HG02884 (cell line): ENCODE measurements around the gene PPM1F.

Source experiments
- ATAC-seq: cut with Tn5 transposase; IDR thresholded peaks from one replicate; pipeline ENCODE4 v1.9.1; 2021; ENCODE audit warnings: mild to moderate bottlenecking, moderate library complexity; ENCODE audit not compliant: unreplicated experiment

The PPM1F gene

DNA sequence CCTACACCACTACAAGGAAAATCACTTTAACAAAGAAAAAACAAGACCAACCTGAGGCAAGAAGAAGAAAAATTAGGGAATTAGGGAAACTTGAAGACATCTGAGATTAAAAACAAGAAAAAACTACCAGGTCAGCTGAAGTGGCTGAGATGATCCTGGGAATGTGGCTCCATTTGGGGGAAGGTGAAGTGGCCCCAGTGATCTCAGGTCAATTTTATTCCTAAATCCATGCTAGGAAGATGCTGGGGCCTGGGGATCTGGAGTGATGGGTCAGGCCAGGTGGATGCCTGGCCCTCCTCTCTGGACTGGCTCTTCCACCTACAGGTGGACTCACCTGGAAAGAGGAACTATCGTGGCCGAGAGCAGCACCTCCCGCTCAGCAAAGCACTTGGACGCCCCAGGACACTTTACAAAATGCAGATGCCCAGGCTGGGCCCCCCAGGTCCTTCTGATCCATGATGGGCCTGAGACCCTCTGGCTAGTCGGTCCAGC lies 23.3 kb upstream of the PPM1F start:
- no peak for ATAC-seq

DNA sequence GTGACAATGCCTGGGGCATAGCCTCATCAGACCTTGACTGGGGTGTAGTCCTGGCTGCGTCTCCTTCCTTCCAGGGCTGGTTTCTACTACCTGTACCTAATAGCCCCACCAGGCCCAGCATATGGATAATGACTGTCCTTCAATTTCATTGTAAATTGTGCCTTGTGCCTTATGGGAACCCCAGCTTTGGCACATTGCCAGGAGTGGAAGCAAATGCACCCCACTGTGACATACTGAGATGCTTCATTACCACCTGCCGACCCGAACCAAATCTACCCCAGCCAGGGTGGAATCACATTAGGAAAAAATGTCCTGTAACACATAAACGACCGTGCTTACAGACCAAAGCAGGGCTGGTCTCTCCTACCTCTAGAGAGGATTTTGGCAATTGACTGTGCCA lies 22.6 kb upstream of the PPM1F start:
- ATAC-seq = no peak

DNA sequence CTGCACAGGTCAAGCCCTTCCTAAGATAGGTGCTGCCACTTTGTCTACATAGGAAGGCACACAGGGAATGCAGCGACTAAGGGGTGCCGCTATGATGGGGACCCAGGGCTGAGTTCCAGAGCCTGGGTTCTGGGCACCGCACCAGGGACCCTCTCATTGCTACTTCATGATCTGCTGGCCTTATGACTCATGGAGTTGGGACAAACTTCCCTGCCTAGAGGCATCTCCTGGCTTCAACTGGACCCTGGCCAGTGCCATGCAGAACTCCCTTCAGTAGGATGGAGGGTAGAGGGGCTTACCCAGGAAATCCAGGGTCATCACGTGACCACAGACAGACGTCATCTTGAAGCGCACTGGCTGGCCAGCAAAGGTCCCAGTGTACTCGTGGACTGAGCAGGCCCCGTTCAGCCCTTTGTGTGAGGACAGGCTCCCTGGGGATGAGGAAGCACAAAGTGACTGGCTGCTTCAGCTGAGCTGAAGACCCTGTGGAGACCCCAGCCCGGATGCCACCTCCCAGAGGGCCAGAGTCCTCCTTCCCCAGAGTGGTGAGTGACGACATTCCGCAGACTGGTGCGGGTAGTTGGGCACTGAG lies 21.5 kb upstream of the PPM1F start:
- no peak for ATAC-seq

DNA sequence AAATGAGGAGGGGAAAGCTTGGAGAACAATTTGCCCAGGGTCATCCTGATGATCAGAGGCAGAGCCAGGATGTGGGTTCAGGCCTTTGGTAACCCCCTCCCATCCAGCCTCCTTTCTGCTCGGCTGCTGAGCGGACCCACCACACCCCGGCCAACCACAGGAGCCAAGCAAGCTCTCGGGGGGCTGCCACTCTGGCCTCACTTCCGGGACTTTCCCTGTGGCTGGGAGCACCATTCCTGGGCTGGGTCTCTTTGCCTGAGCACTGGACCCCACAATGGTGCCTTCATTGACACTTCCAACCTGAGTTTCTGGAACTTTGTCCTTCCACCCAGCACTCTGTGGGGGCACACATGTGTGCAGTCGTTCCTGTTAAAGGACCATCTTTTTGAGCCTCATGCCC lies 20.2 kb upstream of the PPM1F start:
- ATAC-seq = no peak

DNA sequence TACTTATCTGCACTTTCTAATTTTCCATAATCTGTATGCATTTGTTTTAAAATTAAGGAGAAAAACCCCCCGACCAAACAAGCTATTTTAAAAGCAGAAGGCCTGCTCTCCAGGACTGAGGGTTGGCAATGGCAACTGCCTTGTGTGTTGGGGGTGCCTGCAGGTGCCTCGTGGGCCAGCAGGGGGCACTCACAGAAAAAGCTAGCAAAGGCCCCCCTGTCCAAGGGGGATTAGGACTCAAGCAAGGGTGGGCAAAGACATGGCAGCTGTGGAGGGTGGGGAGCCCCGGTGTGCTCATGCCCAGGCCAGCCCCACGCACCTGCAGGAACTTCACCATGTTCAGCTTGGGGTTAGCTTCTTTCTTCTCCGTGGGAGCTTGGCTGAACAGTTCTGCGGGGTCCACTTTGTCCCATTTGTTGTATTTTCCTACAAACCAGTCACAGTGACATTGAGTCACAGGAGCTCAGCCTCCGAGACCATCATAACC lies 19.7 kb upstream of the PPM1F start:
- ATAC-seq = no peak

DNA sequence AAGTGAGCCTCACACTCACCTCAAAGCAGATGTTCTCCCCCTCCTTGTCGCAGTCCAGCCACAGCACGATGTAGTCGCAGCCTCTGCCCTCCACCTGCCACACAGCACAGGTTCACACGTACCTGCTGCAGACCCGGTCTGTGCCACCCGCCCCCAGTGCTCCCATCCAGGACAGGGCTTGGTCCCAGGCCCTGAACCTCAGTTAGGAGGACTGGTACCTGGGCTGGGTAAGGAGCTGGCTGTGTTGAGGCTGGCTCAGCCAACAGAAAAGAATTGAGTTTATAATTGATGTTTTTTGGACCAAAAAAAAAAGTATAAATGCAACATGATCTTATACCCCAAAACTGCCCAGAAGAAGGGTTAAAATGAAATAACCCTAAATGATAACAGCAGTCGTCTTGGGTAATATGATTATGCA lies 19.2 kb upstream of the PPM1F start:
- no peak for ATAC-seq

DNA sequence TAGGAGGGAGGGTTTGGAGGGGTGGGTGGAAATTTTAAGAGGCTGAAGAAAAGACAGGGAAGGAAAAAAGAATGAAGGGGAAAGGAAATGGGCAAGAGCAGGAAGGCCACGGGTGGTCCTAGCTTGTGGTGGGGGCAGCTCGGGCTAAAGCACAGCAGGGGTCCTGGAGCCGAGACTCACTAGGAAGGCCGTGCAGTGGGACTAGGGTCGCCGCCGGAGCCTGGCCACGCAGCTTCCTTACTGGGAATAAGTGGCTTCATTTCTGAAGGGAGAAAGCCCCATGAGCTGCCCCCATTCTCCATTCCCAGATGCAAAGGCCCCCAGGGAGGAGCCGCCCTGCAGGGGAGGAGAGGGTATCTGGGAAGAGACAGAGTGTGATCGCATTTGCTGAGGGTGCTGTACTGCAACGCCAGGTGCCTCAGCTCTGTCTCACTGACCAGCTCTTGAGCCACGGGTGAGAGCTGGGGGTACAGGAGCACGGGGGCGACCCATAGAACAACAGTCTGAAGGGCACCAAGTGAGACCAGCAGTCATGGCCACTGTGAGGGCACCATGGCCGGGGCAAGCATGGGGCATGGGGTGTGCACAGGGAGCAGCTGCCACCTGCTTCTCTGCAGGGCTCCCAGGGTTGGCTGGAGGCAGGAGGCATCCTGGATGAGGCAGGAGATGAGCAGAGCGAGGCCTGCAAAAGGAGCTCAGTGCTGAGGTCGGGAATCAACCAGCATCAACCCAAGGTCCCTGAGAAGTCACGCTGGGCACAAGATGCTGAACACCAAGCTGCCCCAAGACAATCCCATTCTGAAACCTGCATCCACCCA lies 18.4 kb upstream of the PPM1F start:
- no peak for ATAC-seq

DNA sequence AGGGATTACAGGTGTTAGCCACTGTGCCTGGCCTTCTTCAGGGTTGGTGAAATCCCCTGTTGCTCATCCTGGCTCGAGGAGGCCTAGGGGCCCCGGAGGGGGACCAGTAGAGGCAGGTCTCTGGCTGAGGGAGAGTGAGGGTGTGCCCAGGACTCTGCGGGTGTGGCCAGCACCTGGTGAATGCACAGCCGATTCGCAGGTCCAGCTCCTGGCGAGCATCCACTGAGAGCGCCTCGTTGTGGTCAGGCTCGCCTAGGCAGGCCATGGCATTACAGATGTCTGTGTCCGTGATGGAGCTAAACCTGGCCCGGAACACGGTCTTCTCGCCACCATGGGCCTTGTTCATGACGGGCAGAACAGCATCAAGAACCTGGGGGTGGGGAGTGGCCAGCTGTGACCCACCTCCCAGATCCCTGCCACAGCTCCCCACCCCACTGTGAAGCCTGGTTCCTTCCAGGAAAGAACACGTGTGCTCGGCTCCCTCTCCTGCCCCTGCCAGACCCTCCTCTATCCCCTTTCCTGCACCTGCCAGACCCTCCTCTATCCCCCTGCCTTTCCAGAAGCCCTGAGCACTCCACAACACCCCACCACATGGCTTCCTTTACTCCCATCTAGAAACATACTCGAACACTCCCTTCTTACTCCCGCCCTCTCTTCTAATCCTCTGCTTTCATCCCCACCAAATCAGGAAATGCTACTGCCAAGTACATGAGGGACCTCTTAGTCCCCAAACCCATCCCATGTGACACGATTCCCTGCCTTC lies 17.6 kb upstream of the PPM1F start:
- ATAC-seq = no peak

DNA sequence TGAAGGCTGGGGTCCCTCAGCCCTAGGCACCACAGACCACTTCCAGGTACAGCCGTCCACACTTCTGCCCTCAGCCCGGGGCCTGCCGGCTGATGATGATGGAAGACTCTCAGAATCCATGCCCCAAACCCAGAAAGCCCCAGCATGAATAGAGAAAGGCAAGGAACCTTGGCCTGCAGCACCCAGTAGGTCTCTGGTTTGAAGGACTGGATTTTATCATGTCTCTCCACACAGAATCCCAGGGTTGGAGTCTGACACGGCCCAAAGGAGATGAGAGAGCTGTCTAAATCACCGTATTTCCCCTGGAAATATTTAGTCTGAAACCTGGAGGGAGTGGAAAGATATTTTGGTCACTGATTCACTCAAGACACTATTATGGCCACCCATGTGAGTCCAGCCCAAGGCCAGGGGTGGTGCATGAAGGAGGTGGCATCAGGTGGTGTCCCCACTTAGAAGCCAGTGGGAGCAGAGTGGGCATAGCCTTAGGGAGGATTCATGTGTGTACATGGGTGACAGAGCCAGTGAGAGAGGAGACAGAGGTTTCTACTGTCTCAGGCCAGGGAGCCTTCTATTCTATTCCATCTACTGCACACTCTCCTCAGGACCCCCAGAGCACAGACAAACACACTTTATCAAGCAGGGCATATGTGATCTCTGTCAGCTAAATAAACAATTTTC lies 15.9 kb upstream of the PPM1F start:
- ATAC-seq = no peak

DNA sequence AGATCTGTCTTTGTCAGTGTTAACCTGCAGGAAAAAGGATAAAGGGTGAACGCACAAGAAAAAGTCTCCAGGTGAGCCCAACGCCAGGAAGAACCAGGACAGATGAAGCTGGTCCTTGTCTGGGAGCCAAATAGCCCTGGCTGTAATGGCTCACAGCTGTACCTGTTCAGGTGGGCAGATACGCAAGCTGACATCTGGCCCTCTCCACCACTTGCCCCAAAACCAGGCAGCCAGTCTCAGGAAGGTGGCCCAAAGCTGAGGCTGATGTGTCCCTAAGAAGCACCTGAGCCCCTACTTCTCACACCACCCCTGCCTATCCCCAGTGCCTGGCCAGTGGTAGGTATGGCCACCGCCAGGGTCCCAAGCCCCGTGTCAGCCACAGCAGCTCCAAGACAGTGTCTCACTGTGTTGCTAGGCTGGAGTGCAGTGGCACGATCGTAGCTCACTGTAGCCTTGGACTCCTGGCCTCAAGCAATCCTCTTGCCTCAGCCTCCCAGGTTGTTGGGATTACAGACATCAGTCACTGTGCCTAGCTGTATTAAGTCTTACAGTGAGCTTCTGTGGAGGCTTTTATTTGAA lies 15.1 kb upstream of the PPM1F start:
- ATAC-seq = no peak

DNA sequence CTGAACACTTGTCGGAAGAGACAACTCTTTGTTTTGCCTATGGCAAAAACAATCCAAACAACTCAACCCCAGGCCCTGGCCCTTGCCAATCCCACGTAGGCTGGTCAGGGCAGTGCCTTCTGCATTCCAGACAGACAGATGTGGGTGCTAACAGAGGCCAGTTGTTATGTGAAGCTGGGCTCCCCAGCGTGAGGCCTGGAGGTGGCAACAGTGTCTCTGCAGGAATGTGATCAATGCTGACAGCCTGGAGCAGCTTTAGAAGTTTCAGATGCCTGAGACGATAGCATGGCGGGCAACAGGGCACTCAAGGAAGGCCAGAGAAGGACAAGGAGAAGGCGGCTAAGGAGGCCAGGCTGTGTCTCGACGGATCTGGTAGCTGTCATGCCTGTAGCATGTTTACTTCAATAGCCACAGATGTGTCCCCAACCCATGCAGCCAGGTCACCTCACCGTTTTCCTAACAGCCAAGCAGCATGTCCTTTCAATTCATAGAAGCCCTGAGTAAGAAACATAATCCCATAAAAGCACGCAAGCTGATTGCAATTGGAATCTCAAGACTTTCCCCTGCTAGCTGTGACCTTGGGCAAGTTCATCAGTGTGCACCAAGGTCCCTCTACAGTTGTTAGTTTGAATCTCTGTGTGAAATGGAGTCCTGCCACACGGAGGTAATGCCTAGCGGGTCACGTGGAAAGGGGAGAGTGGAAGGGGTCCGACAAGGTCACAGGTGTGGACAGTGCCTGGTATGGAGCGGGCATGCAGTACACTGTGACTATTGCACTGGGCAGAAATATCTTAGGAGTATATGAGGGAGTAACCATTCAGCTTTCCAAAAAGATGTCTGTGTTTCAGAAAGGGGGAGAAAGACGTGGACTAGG lies 14.2 kb upstream of the PPM1F start:
- no peak for ATAC-seq

DNA sequence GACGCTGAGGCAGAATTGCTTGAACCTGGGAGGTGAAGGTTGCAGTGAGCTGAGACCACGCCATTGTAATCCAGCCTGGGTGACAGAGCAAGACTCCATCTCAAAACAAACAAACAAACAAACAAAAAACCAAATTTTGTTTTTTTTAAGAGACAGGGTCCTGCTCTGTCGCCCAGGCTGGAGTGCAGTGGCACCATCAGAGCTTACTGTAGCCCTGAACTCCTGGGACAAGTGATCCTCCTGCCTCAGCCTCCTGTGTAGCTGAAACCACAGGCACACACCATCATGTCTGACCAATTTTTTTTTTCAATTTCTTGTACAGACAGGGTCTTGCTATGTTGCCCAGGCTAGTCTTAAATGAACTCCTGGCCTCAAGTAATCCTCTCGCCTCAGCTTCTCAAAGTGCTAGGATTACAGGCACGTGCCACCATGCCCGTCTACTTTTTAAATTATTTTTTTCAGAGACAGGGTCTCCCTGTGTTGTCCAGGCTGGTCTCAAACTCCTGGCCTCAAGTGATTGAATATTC lies 13.2 kb upstream of the PPM1F start:
- no peak for ATAC-seq

DNA sequence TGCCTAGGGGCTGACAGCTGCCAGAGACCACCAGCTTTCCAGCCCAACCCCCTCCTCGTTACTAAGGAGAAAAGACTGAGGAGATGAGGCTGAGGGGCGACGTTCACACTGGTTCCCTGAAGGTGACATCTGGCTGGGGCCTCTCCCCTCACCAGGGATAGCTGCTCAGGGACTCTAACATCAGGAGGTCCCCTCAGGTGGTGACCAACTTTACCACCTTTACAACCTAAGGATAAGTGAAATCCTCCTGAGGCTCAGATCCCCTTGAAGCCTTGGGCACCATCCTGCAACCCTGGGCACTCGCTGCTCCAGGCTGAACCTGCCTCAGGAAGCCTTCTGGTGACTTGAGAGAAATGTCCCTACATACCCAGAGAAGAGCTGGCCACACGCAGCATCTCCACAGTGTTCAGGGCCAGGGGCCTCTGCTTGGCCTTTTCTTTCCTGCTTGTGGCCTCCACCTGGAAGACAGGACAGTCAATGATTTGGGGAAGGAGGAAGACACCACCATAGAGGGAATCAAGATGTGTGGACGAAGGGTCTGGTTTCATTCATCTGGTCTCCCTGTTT lies 12.4 kb upstream of the PPM1F start:
- ATAC-seq = no peak

DNA sequence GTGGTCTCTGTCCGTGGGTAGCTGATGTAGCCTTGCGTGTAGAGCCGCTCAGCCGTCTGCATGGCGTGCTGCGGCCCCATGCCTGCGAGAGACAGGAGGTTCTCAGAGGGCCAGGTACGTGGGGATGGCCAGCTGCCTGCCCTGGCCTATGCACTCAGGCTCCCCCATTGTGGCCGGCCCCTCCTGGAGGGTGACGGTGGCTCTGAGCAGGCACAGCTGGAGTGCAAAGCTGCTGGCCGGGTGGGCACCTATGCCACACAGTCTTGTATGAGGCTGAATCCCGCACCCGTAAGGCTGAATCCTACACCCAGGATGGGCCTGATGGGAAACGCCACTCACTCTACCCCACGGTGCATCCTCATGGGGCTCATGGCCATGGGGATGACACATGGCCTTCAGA lies 11.6 kb upstream of the PPM1F start:
- ATAC-seq = no peak

DNA sequence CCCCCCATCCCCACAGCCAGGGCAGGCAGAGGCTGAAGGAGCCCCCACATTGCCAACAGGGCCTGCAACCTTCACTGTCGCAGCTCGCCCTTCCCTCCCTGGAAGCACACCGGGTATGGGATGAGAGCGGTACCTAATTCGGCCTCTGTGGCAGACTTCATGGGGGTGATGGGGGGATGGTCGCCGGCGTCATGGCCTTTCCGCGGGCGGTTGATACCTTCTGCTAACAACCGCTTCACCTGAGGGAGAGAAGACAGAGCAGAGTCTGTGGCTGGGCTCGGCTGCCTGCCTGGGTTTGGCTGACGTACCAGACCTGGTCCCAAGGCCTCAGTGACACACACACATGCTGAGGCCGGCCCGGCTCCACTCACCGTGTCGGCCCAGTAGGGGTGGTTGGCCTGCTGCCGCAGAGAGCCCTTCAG lies 11.2 kb upstream of the PPM1F start:
- ATAC-seq = no peak

DNA sequence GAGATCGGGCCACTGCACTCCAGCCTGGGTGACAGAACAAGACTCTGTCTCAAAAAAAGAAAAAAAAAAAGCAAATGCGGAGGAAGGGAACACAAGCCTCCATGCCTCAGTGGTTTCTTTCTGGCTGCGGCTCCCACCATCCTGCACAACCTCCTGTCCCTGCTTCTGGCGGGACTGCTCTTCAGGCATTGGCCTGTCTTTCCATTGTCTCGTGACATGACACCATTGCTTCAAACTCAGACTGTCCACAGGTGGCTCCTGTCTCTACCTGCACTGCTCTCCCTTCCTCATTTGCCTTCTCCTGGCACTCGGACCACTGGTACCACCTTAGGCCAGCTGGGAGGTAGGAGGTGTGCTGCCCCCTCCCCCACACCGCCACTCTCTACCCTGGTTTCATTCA lies 10.6 kb upstream of the PPM1F start:
- no peak for ATAC-seq

DNA sequence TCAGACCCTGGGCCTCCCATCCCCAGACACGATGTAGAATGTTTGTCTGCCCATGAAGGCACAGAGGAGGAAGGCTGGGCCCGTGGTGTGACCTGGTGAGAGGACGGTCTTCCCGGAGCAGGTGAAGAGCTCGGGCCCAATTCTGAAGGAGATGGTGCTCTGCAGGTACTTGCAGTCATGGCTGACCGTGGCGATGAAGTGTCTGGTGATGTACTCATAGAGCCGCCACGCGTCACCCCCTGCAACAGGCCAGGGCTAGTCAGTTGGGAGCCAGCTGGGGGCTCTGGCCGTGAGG lies 10.0 kb upstream of the PPM1F start:
- ATAC-seq = no peak

DNA sequence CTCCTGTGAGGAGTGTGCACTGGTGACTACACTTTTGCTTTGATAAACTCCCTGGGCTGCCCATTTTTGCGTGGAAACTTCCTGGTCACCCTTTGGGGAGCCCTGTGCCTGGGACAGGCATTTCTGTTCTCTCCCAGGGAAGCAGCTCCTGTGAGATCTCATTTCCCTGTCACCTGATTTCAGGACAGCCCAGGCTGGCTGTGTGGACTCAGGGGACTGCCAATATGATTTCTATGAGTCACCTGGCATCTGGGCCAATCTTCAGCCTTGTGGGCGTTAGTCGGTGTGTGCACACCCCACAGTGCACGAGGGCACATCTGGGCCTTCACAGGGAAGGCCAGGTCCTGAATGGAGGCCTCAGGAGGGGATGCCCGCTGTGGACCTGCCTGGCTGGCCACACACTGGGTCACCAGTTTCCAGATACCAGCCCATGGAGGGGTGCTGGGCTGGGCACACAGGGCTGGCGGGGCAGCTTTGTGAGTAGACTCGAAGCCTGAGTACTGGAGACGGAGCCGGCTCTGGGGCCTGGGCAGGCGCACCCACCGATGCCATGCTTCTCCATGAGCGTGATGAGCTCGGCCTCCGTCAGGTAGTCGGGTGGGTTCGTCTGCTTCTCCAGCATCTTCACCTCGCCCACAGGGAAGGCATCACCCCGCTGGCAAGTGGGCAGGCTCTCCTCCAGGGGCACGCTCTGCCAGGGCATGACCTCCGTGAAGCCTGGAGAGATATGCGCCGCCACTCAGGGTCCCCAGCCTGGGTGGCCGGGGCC lies 9.4 kb upstream of the PPM1F start:
- no peak for ATAC-seq
